Fibroblast of skin of back (primary cell): ENCODE data around the gene MYL9.
A peak's percentile ranks its signal among the peaks of the same experiment; 100 is the strongest.

Source experiments
- DNase-seq: peaks from one replicate; pipeline ENCODE4 v3.0.0-alpha.2; 2013

MYL9 gene

GRCh38 chr20:36526521-36527011, 14.8 kb upstream of the MYL9 start:
- DNase-seq = no peak

- DNase-seq = no peak
These were observed 13.8 kb upstream of the MYL9 start for GRCh38 chr20:36527331-36528125.

GRCh38 chr20:36528176-36528874, 13.0 kb upstream of the MYL9 start:
- no peak for DNase-seq

- DNase-seq = no peak
These were observed 12.4 kb upstream of the MYL9 start for GRCh38 chr20:36528875-36529417.

GRCh38 chr20:36532388-36532787, 8.9 kb upstream of the MYL9 start:
- no peak for DNase-seq

- DNase-seq = no peak
These were observed 8.5 kb upstream of the MYL9 start for GRCh38 chr20:36532822-36533221.

GRCh38 chr20:36538026-36538722, 3.1 kb upstream of the MYL9 start:
- peak; percentile 76 for DNase-seq

- no peak for DNase-seq
These were observed 638 bp upstream of the MYL9 start for GRCh38 chr20:36540551-36541211.

- peak; percentile 74 for DNase-seq
These were observed 609 bp downstream of the MYL9 start for GRCh38 chr20:36541768-36542488.

- DNase-seq = no peak
These were observed 1.3 kb downstream of the MYL9 start for GRCh38 chr20:36542516-36543183.

GRCh38 chr20:36543184-36544133, 2.1 kb downstream of the MYL9 start:
- peak; percentile 85 for DNase-seq

- peak; percentile 64 for DNase-seq
These were observed 3.1 kb downstream of the MYL9 start for GRCh38 chr20:36544134-36545018.

- no peak for DNase-seq
These were observed 4.9 kb downstream of the MYL9 start for GRCh38 chr20:36546111-36546736.

- DNase-seq = no peak
These were observed 6.1 kb downstream of the MYL9 start for GRCh38 chr20:36547186-36548005.

GRCh38 chr20:36548006-36548315, 6.6 kb downstream of the MYL9 start:
- DNase-seq = no peak

- DNase-seq = no peak
These were observed 7.6 kb downstream of the MYL9 start for GRCh38 chr20:36548704-36549627.

- no peak for DNase-seq
These were observed 8.3 kb downstream of the MYL9 start for GRCh38 chr20:36549628-36549941.
